Occipital lobe (tissue), 2 donors: Measurements from ENCODE around the gene TFCP2L1. TPM values are rescaled to one million over a fixed set of nuclear protein-coding genes. Genes with fewer than 3 reads are reported as not detected.

Source experiments
- DNase-seq: peaks from one replicate; lab custom pipeline; 2025; lab: John Stamatoyannopoulos, UW
- total RNA-seq: library from RNA; depleted of rRNA; stranded (reverse); fragments of >200 nt; gene quantifications from one replicate; pipeline ENCODE4 v1.2.3, GENCODE V29; 2014

TFCP2L1 gene
- total RNA-seq, 1 donor from 2014 or later: 0.47 TPM

GRCh38 chr2:121175326-121175725 is 109.7 kb downstream of the TFCP2L1 start:
- DNase-seq: no peak

GRCh38 chr2:121173806-121174205 is 111.2 kb downstream of the TFCP2L1 start:
- DNase-seq: no peak

- no peak for DNase-seq
These were observed 111.9 kb downstream of the TFCP2L1 start for GRCh38 chr2:121173112-121173511.

DNA sequence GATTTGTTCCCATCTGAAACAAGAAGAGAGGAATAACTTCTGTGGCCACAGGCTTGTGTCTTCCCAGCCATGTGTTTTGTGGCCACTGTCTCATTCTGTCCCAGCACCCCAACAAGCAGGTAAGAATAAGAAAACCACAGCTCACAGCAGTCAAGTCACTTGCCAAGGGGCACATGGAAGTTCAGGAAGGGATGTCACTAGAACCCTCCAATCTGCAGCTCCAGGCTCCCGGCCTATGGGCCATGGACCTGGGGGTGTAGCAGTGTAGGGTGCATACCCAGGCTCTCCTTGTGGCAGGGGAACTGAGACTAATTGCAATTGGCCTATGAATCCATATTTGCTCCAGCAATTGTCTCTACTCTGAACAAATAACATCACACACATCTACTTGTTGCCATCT is 112.5 kb downstream of the TFCP2L1 start:
- DNase-seq: no peak

DNA sequence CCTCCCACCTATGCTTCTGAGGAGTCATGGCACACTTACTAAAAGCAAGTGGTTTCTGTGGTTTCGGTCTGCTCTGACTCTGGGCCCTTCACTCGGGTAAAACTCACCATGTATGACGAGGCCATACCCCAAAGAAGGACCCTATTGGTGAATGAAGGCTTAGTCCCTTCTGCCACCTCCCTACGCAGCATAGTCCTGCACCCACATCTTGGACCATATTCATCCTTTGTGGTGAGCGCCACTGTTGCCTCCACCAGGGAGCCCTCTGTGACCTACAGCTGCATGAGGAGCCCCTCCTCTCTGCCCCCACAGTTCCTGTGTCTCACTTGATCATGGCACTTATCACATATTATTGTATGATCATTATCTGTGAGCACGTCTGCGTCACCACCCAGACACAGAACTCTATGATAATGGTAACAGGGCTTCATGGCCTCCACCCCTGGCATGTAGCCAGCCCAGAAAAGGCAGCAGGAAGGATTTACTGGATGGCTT is 113.3 kb downstream of the TFCP2L1 start:
- no peak for DNase-seq

DNA sequence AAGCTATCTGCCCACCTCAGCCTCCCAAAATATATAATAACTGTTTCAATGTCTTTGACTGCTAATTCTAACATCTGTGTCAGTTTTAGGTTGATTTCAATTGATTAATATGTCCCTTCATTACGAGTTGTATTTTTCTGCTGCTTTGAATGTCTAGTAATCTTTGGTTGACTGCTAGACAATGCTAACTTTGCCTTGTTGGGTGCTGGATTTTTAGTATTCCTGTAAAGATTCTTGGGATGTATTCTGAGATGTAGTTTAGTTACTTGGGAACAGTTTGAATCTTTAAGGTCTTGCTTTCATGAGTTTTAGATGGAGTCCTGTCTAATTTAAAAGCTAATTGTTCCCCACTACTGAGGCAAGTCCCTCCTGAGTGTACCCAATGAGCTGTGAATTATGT is 114.4 kb downstream of the TFCP2L1 start:
- no peak for DNase-seq

GRCh38 chr2:121167411-121167810 is 117.6 kb downstream of the TFCP2L1 start:
- DNase-seq: no peak

Other genes starting within 250 kb of the TFCP2L1 start
- under 0.01 TPM for gene RNU4ATAC, start 245.7 kb upstream of the TFCP2L1 start, total RNA-seq